Activated CD4-positive, alpha-beta T cell treated with anti-CD3 and anti-CD28 coated beads, Interleukin-2, Interleukin-4, amounts not matched to agents 100 ng/mL and 50 ng/mL, durations not matched to agents 16 hours and 8 hours (primary cell): ENCODE measurements around the gene TEX261.

Source experiments
- DNase-seq: peaks from one replicate; pipeline ENCODE4 v3.0.0-alpha.2; 2020; ENCODE audit warnings: low spot score

TEX261 gene

GRCh38 chr2:70936979-70937811, 57.5 kb downstream of the TEX261 start:
- no peak for DNase-seq

GRCh38 chr2:70936165-70936978, 58.3 kb downstream of the TEX261 start:
- DNase-seq, result no peak
